ENCODE data around the gene TBC1D30.

GRCh38 chr12:64909124-64909523 is 84.7 kb downstream of the TBC1D30 start:
- no peak for TF ChIP-seq EZH2 (IDR thresholded peaks at IDR 0.05; ENCODE audit: borderline replicate concordance, low read length)
- no peak for TF ChIP-seq CTCF (conservative IDR thresholded peaks at IDR 0.05 in 1 of 2, IDR thresholded peaks at IDR 0.05 in 1 of 2; ENCODE audit: extremely low read depth in 1 of 2, insufficient read depth in 1 of 2, low read depth in 1 of 2, low read length in 2 of 2)

All from mammary epithelial cell (primary cell).